ENCODE measurements around the gene TNNT2.

TNNT2 gene

GRCh38 chr1:201376464-201377374 lies 761 bp downstream of the TNNT2 start:
- peak; percentile 68 for DNase-seq (ENCODE audit: low spot score)

DNA sequence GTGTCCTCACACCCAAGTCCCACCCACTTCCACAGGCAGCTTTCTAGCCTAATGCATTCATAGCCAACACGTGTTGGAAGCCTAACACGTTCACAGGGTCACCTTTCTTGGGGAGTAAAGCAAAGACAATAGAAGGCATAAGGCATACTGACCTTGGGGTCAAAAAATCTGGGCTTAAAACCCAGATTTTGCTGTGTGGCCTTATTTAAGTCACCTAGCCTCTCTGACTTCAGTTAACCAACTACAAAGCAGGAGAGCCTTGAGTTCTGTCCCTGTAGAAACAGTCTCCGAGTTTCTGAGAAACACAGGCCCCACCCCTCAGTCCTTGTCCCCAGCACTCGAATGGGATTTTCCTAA lies 1.4 kb downstream of the TNNT2 start:
- no peak for DNase-seq (ENCODE audit: low spot score)

DNA sequence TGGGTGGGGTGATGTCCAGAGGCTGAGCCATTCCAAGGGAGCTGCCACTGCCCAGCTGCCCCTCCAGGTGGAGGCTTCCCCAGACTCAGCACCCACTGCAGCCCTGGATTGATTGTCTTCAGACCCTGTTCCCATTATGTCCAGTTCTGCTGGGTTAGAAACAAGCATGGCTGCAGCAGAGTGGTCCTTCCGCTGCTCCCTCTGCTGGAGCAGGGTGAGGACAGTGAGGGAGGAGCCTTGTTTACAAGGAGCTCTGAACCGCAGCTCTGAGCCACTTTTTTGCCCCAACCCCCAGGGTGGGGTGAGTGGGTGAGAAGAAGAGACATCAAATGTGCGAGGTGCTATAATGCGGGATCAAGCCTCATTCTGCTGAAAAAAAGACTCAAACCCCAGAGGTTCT lies 2.3 kb downstream of the TNNT2 start:
- DNase-seq (ENCODE audit: low spot score), result no peak

DNA sequence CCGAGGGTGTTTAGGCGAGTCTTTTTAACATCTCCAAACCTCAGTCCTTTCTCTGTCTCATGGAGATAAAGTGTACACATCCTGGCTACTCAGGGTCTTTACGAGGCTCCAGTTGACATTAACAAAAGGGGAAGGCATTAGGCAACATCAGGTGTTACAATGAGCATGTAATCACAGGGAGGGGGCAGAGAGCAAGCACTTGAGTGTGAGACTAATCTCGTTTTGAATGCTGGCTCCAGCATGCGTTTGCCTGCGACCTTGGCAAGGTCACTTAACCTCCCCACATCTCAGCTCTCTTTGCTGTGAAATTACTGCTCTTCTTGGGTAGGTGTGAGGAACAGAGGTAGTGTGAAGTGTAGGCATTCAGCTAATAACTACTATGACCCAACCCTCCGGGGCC lies 3.1 kb downstream of the TNNT2 start:
- DNase-seq (ENCODE audit: low spot score), result no peak

DNA sequence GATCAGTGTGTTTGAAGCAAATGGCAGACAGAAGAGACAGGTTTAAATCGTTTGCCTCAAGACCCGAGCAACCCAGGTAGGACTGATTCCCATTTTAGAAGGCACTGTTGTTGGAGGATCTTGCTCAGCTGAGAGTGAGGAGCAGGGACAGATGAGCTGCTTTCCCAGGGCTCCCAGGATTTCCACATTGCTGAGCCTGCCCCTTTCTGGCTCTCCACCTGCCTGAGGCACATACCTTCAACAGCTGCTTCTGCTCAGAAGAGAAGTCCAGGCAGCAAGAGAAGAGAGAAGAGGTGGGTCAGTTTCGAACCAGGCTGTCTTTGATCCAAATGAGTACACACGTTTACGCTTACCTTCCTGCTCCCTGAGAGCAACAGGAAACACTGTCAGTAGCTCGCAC lies 5.7 kb downstream of the TNNT2 start:
- DNase-seq (ENCODE audit: low spot score), result no peak

- no peak for DNase-seq (ENCODE audit: low spot score)
These were observed 6.2 kb downstream of the TNNT2 start for GRCh38 chr1:201371276-201371675.

- DNase-seq (ENCODE audit: low spot score), result no peak
These were observed 7.0 kb downstream of the TNNT2 start for GRCh38 chr1:201370500-201370899.

- no peak for DNase-seq (ENCODE audit: low spot score)
These were observed 8.3 kb downstream of the TNNT2 start for GRCh38 chr1:201369209-201369608.

- no peak for DNase-seq (ENCODE audit: low spot score)
These were observed 10.8 kb downstream of the TNNT2 start for GRCh38 chr1:201366696-201367095.

DNA sequence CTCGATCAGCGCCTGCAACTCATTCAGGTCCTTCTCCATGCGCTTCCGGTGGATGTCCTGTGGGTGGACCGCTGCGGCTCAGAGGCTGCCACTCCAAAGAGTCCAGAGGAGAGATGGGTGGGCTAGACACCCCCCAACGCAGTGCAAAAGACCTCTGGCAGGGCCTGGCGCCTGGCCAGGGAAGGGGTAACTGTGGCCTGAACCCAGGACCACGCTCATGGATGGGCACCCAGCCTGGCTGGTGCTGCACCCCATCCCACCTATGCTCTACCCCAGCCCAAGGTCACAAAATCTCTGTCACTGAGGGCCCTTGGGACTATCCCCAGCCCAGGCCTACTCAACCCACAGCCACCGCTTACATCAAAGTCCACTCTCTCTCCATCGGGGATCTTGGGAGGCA lies 12.2 kb downstream of the TNNT2 start:
- DNase-seq (ENCODE audit: low spot score), result no peak

DNA sequence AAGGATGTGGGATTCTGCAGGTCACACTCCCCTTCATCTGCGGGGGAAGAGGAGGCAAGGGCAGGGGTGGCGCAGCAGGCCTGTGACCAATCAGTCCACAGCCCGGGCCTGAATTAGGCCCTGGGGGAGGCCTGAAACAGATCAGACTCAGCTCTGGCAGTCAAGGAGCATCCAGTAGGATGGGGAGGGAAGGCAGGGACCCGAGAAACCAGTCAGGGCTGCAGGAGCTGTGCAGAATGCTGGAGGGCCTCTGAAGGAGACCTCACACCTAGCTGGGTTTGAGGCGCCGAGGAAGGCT lies 12.7 kb downstream of the TNNT2 start:
- no peak for DNase-seq (ENCODE audit: low spot score)

DNA sequence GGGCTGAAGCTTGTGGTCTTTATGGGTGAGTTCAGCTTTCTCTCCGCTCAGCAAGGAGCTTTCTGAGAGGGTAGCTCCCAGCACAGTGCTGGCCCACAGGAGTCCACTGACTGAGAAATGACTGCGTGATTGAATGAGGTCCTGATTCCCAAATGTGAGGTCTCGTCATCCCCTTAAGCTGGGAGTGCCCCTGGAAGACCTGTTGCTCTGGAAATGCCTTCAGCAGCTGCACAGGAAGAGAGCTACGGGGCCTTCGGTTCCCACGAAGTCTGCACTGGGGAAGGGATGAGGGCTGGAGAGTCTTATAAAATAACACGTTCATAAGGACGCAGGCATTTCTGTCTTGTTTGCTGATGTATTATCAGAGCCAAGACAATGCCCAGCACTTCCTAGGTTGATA lies 14.0 kb downstream of the TNNT2 start:
- DNase-seq (ENCODE audit: low spot score), result no peak

DNA sequence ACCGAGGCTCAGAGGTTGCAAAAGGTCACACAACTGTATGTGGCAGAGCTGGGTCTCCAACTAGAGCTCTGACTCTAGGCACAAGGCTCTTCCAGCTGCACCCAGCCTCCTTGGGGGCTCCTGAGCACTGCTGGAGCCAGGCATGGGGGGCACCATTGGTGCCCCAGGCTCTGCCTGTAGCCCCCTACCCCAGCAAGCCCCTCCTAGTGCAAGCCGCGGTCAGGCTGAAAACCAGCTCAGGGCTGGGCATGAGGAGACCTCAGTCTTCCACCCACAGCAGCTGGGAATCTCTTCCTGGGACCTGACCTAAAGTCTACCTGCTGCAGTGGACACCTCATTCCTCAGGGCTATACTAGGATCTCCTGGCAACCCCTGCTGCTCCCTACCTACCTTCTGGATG lies 14.6 kb downstream of the TNNT2 start:
- DNase-seq (ENCODE audit: low spot score), result no peak

DNA sequence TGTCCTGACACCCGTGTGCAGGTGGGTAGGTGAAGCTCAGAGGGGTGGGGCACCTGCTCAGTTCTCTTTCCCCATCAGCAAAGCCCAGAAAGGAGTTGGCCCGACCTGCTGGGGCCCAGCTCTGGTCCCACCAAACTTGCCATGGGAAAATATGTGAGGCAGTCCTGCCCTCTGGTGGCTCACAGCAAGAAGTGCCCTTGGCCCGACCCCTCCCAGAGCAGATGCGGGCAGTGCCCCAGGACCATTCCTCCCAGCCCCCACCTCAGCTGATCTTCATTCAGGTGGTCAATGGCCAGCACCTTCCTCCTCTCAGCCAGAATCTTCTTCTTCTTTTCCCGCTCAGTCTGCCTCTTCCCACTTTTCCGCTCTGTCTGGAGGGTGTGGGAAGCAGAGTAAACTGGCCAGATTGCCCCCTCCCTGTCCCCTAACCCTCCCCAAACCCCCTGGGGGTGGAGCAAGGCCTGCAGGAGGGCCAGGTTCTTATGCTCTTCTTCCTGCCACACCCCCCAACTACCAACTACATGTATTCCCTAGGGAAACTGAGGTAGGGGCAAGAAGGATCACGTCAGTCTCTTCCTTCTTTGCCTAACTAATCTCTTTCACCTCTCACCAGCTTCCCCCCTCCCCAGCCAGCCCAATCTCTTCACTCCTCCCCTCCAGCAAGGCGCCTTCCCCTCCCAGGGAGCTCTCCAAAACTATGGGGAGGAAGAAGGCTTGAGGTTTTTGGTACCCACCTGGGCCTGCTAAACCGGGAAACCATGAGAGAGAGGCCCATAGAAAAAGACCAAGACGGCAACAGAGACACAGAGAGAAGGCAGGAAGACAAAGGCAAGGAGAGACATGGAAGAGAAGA lies 15.6 kb downstream of the TNNT2 start:
- DNase-seq (ENCODE audit: low spot score), result peak; percentile 92

DNA sequence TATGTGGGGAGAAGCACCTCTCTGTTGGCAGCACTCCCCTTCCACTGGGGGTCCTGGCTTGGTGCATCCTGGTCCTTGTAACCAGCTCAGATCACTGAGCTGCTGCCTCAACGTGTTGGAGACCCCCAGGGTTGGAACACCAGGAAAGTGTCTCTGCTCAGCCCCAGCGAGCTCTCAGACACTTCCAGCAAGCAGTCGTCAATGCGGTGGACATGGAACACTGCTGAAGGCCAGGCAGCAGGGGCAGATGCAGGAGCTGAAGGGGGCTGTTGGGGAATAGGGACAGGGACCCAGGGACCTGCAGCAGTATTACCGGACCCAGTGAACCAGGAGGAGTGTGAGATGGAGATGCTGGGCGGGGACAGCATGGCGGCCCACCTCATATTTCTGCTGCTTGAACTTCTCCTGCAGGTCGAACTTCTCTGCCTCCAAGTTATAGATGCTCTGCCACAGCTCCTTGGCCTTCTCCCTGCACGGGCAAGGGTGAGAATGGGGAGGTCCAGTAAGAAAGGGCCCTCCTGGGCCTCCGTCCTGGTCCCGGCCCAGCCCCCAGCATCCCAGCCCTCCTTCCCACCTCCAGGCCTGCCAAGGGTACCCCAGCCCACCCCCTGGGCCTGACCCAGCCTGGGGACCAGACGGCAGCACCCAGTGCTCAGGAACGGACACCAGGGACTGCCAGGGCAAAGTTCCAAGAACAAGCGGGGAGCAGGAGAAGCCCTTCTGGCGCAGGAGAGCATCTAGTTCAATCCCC lies 16.4 kb downstream of the TNNT2 start:
- no peak for DNase-seq (ENCODE audit: low spot score)

DNA sequence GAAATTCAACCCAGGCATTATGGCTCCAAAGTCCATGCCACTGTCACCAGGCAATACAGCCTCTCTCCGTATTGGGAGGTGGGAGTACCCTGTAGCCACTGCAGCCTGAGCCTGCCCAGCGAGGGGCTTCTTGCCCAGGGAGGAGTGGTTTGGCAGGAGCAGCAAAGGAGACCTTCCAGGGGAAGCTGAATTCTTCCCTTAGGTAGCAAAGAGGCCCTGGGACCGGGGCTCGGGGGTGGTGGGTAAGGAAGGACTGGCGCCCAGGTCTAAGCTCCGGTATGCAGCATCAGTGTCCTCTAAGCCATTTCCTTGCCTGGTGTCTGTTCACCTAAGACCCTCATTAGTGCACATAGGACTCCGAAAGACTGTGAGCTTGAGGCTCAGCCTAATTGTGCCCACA lies 17.0 kb downstream of the TNNT2 start:
- no peak for DNase-seq (ENCODE audit: low spot score)

- DNase-seq (ENCODE audit: low spot score), result no peak
These were observed 17.6 kb downstream of the TNNT2 start for GRCh38 chr1:201359873-201360210.

DNA sequence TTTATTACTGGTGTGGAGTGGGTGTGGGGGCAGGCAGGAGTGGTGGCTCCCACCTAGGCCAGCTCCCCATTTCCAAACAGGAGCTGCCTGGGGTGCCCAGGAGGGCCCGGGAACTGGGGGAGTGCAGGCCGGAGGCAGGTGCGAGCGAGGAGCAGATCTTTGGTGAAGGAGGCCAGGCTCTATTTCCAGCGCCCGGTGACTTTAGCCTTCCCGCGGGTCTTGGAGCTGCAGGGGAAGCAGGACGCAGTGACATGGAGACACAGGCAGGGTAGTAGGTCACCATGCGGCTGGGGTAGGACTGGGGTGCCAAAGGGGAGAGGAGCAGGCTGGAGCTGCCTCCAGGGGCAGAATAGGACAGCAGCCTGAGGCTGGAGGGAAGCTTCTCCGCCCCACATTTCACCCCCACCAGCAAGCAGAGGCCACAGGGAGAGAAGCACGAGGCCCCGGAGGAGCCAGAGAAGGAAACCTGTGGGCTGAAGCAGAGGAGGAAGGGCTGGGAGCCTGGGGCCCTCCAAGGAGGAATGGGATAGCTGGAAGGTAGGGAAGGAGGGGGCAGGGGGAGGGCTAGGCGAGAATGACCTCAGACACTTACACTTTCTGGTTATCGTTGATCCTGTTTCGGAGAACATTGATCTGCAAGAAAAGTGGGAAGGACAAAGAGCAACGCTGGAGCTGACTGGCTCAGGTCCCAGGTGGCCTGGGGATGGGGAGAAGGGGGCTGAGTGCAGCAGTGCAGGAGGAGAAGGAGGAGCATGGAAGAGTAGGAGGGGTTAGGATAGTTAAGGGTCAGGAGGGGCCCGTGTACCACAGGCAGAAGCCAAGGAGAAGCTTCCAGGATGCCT lies 18.2 kb downstream of the TNNT2 start:
- no peak for DNase-seq (ENCODE audit: low spot score)

GRCh38 chr1:201358596-201358995 lies 18.9 kb downstream of the TNNT2 start:
- DNase-seq (ENCODE audit: low spot score), result peak; percentile 44

DNA sequence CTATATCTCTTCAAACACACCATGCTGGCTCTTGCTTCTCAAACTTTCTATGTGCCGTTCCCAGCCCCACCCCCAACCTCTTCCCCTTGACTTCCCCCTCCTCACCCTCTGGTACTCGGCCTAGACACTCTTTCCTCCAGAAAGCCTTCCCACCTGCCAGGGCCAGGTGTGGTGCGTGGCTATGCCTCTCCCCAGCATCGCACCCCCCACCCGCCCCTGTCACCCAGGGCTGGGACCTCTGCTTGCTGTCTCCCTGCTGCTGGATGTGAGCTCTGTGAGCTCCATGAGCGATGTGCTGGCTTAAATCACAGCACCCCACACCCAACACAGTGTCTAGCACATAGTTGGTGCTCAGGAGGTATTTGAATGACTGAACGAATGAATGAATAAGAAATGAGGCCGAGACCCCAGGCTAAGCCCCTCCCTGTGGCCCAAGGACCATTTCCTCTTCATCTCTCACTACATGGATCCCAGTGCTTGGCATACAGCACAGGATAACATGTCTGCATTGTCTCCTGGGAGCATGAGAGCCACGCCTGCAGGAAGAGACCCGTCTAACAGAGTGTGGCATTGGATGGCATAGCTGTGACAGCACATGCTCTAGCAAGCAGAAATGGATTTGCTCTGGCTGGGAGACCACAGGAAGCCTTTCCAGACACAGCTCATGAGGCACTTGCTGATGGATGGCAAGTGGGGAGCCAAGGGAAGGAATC lies 19.7 kb downstream of the TNNT2 start:
- DNase-seq (ENCODE audit: low spot score), result no peak

GRCh38 chr1:201357211-201357610 lies 20.3 kb downstream of the TNNT2 start:
- no peak for DNase-seq (ENCODE audit: low spot score)

All from AG20443 (cell line).